K562 (cell line): Measurements from ENCODE around the gene HAUS1. TPM values are rescaled to one million over a fixed set of nuclear protein-coding genes. Genes with fewer than 3 reads are reported as not detected.

Experiments
- CCNT2 ChIP-seq: IDR thresholded peaks from 2 replicates; pipeline ENCODE4 v1.6.1; 2011; ENCODE audit warnings: borderline replicate concordance, low read depth, mild to moderate bottlenecking, moderate library complexity, mixed read lengths, low read length; ENCODE audit not compliant: insufficient read length; ENCODE audit errors: extremely low read depth
- MAZ ChIP-seq, 2 experiments: fragments of 450-650 bp in 1 of 2; sonication (generic) in 1 of 2; formaldehyde crosslinking; IDR thresholded peaks in 1 of 2; conservative IDR thresholded peaks in 1 of 2; 2 replicates each; pipeline versions ENCODE4 v1.4.0 to v1.5.0; 2020; ENCODE audit warnings: mild to moderate bottlenecking in 1 of 2, missing genetic modification reagents in 1 of 2
- SMAD1 ChIP-seq: fragments of 150-350 bp; IDR thresholded peaks from 2 replicates; pipeline ENCODE4 v1.6.1; 2014; ENCODE audit warnings: low read length, low read depth; ENCODE audit not compliant: partially characterized antibody
- SNIP1 ChIP-seq: fragments of 450-650 bp; IDR thresholded peaks from 2 replicates; pipeline ENCODE4 v1.7.1; 2017; ENCODE audit warnings: low read depth, mild to moderate bottlenecking
- SRF ChIP-seq, 2 experiments: fragments of 250-450, 450-650 bp in 1 of 2; sonication (Bioruptor Pico) in 1 of 2; sonication (generic) in 1 of 2; formaldehyde crosslinking; IDR thresholded peaks; 2 replicates each; pipeline versions ENCODE4 v1.5.0 to v1.5.1; 2020 to 2022; ENCODE audit warnings: mild to moderate bottlenecking in 1 of 2, missing genetic modification reagents in 1 of 2
- TOE1 ChIP-seq, 2 experiments: fragments of 450-650 bp in 1 of 2; sonication (generic) in 1 of 2; formaldehyde crosslinking in 1 of 2; IDR thresholded peaks; 2 replicates each; pipeline versions ENCODE4 v1.7.1 to v1.8.0; 2016 to 2022; ENCODE audit warnings: borderline replicate concordance in 2 of 2, mild to moderate bottlenecking in 2 of 2, antibody characterized with exemption in 1 of 2, inconsistent platforms in 1 of 2, low read depth in 1 of 2, missing genetic modification reagents in 1 of 2, moderate library complexity in 1 of 2
- ZBTB40 ChIP-seq, 2 experiments: fragments of 450-650 bp in 1 of 2; sonication (generic) in 1 of 2; formaldehyde crosslinking in 1 of 2; IDR thresholded peaks; 2 replicates each; pipeline versions ENCODE4 v1.7.1 to v1.9.0; 2016 to 2022; ENCODE audit warnings: inconsistent platforms in 1 of 2, mild to moderate bottlenecking in 1 of 2, missing genetic modification reagents in 1 of 2
- ZNF282 ChIP-seq: sonication (generic); formaldehyde crosslinking; IDR thresholded peaks from 2 replicates; pipeline ENCODE4 v1.8.1; 2023; ENCODE audit warnings: missing genetic modification reagents
- ZNF699 ChIP-seq: fragments of 250-450 bp; sonication (Bioruptor Pico); IDR thresholded peaks from 2 replicates; pipeline ENCODE4 v1.8.0; 2021; ENCODE audit warnings: mild to moderate bottlenecking, moderate library complexity; ENCODE audit not compliant: insufficient replicate concordance
- polyA plus RNA-seq, 8 experiments: library from polyadenylated mRNA; depleted of rRNA in 4 of 8; stranded (reverse) in 5 of 8; unstranded in 3 of 8; fragments of >200 nt; fragmentation: Nextera tagmentation in 2 of 8; fragmentation: Illumina TruSeq in 1 of 8; extraction: Ambion mirVana in 2 of 8; extraction: Trizol in 1 of 8; gene quantifications; 2 replicates each; pipeline versions ENCODE4 v1.2.1 to v1.2.3, GENCODE V29; 2011 to 2014; ENCODE audit warnings: inconsistent platforms in 1 of 8, missing spikeins in 1 of 8
- total RNA-seq, 7 experiments: library from RNA; depleted of rRNA in 6 of 7; stranded (reverse); fragments of >200 nt in 6 of 7; fragmentation: Illumina TruSeq in 2 of 7; extraction: Trizol in 2 of 7; gene quantifications; 2 replicates each; pipeline versions ENCODE4 v1.2.1 to v1.2.3, GENCODE V29; 2011 to 2021; ENCODE audit warnings: low replicate concordance in 1 of 7
- TF ChIP-seq, protein P1 (sequence below): conservative IDR thresholded peaks from 2 replicates; pipeline ENCODE4 v1.6.1; 2011; ENCODE audit warnings: low read depth, mild to moderate bottlenecking, low read length; ENCODE audit not compliant: control insufficient read depth
- TF ChIP-seq, protein P2 (sequence below): IDR thresholded peaks from 2 replicates; pipeline ENCODE4 v1.6.1; 2011; ENCODE audit warnings: borderline replicate concordance, low read depth, mild to moderate bottlenecking, moderate library complexity, low read length; ENCODE audit not compliant: insufficient read depth, poor library complexity, severe bottlenecking

The HAUS1 gene
- total and polyA plus RNA-seq, 9 of the 15 experiments (the other 6 are each of a cell fraction or from before 2014, with no cell fraction given): 45.6 to 135 (median 76.3) TPM

- TF ChIP-seq ZBTB40 (IDR thresholded peaks at IDR 0.05) (no peak; the same call in 1 of the 2 replicates), ZBTB40 (CRISPR knock-in tag; IDR thresholded peaks at IDR 0.05) (no peak), CCNT2 (peak; percentile 30), SMAD1 (no peak), ZNF282 (CRISPR knock-in tag) (no peak), TOE1 (IDR thresholded peaks at IDR 0.05; ENCODE audit: borderline replicate concordance) (0 out of 2 replicates have a peak, but pooled peaks have one; percentile 43), TOE1 (CRISPR knock-in tag; IDR thresholded peaks at IDR 0.05; ENCODE audit: borderline replicate concordance, low read depth) (no peak), SRF (CRISPR knock-in tag; IDR thresholded peaks at IDR 0.05) (0 out of 4 replicates have a peak, but pooled peaks of 1 of the 2 experiments have one; percentile 20), SNIP1 (no peak), ZNF699 (CRISPR knock-in tag) (no peak), MAZ (CRISPR knock-in tag; conservative IDR thresholded peaks at IDR 0.05 in 1 of 2, IDR thresholded peaks at IDR 0.05 in 1 of 2) (peak in 1 of 2 experiments; percentile 36; a peak in 1 of 4 replicates)
- TF ChIP-seq, protein P1, sequence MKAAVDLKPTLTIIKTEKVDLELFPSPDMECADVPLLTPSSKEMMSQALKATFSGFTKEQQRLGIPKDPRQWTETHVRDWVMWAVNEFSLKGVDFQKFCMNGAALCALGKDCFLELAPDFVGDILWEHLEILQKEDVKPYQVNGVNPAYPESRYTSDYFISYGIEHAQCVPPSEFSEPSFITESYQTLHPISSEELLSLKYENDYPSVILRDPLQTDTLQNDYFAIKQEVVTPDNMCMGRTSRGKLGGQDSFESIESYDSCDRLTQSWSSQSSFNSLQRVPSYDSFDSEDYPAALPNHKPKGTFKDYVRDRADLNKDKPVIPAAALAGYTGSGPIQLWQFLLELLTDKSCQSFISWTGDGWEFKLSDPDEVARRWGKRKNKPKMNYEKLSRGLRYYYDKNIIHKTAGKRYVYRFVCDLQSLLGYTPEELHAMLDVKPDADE: peak; percentile 50
- TF ChIP-seq, protein P2, sequence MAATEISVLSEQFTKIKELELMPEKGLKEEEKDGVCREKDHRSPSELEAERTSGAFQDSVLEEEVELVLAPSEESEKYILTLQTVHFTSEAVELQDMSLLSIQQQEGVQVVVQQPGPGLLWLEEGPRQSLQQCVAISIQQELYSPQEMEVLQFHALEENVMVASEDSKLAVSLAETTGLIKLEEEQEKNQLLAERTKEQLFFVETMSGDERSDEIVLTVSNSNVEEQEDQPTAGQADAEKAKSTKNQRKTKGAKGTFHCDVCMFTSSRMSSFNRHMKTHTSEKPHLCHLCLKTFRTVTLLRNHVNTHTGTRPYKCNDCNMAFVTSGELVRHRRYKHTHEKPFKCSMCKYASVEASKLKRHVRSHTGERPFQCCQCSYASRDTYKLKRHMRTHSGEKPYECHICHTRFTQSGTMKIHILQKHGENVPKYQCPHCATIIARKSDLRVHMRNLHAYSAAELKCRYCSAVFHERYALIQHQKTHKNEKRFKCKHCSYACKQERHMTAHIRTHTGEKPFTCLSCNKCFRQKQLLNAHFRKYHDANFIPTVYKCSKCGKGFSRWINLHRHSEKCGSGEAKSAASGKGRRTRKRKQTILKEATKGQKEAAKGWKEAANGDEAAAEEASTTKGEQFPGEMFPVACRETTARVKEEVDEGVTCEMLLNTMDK: peak; percentile 1
Measured at GRCh38 chr18:46104128-46104911, at the start of gene HAUS1 (continued).
